LNCaP clone FGC (cell line): ENCODE results near the gene FNDC8.
"Not testable (repeated sequence)": the region's sequence is repeated elsewhere in the genome, so short reads cannot be mapped to it uniquely, and the experiment has no call there.

Experiments
- DNase-seq: peaks from one replicate; pipeline ENCODE4 v3.0.0-alpha.2; 2011; ENCODE audit warnings: low read depth
- H3K4me3 ChIP-seq: 2 replicates; pipeline ENCODE4 v1.5.1; 2011; ENCODE audit warnings: mild to moderate bottlenecking, low read depth, low read length, control low read depth
- TF ChIP-seq, protein P1 (sequence below): IDR thresholded peaks from 2 replicates; pipeline ENCODE4 v1.5.1; 2012; ENCODE audit warnings: mild to moderate bottlenecking; ENCODE audit not compliant: control insufficient read depth, insufficient read depth; ENCODE audit errors: extremely low read depth

FNDC8 gene

DNA sequence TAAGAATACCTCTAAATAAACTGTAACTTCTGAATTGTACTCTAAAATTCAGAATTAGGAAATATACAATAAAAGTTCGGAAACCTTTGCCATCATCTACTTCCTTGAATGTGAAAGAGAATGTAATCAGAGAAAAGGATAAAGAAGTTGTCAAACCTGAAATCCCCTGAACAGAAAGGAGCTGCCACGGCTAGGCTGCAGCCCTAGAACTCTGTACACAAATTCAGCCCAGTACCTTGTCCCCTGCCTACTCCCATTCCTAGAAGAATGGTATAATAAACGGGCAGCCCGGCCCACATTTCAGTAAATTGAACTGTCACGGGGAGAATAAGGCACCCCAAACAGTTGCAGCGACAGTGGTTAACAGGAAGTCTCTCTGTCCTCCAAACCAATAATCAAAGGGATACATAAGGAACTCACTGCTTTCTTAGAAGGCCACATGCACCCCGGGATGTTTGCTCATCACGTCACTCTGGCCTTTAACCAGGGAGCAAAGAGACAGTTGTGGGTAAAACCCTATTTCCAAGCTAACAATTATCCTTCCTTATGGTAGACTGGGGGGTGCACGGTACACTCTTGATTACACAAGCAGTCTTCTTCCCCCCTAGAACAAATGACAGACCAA lies 33.6 kb upstream of the FNDC8 start:
- peak; percentile 58 for DNase-seq
- H3K4me3 ChIP-seq = peak overlapping the region; percentile 71
- TF ChIP-seq, protein P1, sequence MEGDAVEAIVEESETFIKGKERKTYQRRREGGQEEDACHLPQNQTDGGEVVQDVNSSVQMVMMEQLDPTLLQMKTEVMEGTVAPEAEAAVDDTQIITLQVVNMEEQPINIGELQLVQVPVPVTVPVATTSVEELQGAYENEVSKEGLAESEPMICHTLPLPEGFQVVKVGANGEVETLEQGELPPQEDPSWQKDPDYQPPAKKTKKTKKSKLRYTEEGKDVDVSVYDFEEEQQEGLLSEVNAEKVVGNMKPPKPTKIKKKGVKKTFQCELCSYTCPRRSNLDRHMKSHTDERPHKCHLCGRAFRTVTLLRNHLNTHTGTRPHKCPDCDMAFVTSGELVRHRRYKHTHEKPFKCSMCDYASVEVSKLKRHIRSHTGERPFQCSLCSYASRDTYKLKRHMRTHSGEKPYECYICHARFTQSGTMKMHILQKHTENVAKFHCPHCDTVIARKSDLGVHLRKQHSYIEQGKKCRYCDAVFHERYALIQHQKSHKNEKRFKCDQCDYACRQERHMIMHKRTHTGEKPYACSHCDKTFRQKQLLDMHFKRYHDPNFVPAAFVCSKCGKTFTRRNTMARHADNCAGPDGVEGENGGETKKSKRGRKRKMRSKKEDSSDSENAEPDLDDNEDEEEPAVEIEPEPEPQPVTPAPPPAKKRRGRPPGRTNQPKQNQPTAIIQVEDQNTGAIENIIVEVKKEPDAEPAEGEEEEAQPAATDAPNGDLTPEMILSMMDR = no peak

DNA sequence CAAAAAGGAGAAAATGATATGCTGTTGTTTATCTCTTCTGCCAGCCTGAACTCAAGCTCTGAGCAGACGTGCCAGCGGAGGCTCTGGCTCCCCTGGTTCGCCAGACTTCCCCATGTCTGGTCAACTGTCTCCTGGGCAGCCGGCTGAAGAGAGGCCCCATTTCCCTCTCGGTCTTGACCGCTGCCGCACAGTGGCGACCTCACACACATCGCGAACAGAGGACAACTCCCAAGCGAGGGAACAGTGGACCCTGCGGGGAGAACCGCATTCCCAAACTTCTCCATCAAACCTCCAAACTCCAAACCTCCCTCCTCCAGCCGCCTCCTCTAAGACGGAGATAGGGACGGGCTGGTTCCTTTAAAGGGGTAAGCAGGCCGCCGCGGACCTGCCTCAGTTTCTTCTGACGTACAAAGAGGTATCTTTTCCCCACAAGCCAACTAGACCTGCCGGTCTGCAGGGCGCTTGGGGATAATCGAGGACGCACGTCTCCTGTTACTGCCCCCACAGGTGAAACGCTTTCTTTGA lies 33.0 kb upstream of the FNDC8 start:
- no peak for DNase-seq
- peak overlapping the region; percentile 71 for H3K4me3 ChIP-seq
- TF ChIP-seq, protein P1 = no peak

DNA sequence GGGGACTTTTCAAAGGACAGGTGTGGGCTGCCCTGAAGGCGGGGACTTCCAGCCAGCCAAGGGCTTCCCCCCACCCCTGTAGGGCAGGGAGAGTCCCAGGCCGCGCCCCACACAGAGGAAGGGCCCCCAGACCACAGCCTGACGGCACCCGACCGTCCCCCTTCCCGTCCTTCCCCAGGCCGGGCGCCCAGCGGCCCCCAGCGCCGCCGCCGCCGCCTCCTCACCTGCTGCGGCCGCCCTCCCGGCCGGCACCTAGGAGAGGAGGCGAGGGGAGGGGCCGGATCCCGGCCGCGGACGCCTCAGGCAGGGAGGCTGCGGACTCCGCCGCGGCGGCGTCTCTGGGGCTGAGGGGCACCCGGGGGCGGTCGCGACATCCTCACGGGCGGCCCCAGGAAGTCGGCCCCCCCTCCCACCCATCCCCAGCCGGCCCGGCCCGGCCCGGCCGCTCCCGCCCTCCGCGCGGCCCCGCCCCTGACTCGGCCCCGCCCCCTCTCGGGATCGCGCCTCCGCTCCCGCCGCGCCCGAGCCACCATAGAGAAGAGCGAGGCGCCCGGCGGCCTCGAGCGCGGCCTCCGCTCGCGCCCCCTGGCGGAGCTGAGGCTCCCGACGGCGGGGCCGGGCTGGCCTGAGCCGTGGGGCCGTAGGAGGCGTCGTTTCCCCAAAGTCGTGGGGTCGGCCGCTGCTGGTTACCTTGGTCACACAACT lies 32.4 kb upstream of the FNDC8 start:
- TF ChIP-seq, protein P1 = peak; percentile 89
- H3K4me3 ChIP-seq = peak overlapping the region; percentile 71
- peak; percentile 13 for DNase-seq

DNA sequence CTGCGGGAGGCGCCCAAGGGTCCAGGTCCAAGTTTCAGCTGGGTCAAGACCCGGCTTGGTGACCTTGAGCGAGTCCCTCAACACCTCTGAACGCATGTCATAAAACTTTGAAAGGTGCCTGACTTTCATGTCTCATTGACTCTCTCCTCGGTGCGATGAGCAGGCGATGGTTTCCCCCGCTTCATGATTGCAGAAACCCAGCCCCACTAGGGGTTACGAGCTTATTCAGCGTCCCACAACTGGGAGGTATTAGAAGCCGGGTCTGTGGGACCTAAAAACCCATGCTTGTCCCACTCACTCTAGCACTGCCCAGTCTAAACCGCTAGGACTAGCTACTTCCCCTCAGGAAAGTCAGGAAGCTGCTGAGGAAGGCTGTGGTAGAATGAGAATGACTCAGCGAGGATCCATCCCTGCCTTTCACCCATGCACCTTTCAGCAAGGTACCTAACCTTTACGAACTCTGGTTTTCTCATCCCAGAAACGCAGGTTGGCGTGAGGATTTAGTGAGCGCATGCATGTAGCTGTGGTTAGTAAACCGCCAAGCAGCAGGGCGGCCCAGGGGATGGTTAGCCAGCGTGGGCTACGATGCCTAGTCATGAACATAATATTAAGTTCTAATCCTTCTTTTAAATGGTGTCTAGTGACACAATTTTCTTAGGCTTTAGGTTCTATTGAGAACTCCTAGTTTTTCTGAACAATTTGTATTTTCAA lies 31.7 kb upstream of the FNDC8 start:
- H3K4me3 ChIP-seq = no peak overlapping the region; the same call in 1 of the 2 replicates
- TF ChIP-seq, protein P1 = no peak
- DNase-seq = no peak

DNA sequence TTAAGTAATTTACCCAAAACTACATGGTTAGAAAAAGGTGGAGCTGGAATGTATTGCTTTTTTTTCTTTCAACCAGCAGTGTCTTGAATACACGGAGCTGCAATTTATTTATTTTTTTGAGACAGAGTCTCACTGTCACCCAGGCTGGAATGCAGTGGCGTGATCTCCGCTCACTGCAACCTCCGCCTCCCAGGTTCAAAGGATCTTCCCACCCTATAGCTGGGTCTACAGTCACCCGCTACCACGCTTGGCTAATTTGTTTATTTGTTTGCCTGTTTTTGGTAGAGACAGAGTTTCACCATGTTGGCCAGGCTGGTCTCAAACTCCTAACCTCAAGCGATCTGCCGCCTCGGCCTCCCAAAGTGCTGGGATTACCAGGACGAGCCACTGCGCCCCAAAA lies 30.7 kb upstream of the FNDC8 start:
- not testable (repeated sequence) for DNase-seq, H3K4me3 ChIP-seq

DNA sequence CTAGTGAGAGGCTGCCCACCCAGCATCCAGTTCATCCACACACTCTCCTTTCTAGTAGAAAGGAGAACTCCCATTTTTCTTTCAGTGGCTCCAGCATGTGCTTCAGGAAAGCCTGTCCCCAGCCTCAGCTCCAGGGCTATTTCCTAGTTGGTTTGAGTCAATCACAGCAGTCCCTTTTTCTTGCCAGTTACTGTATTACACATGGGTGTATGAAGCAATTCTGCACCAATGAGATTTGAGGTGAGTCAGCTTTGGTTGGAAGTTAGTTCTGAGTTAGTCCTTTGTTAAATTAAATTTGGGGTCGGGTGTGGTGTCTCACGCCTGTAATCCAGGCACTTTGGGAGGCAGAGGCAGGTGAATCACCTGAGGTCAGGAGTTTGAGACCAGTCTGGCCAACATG lies 26.5 kb upstream of the FNDC8 start:
- TF ChIP-seq, protein P1 = no peak
- DNase-seq = no peak
- H3K4me3 ChIP-seq = no peak overlapping the region

DNA sequence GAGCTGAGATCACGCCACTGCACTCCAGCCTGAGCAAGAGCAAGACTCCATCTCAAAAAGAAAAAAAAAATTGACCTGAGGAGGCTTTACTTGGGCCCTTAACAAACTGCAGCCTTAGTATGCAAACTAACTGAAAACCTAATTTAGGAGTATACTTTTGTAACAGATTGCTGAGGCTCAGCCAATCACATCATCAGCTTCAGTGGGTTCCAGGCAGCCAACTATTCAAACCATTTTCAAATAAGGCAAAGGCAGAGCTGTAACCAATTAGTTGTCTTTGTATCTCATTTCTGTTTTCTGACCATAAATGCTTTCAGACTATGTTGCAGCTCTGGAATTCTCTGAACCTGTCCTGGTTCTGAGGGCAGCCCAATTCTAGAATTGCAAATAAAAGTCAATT lies 25.7 kb upstream of the FNDC8 start:
- no peak for DNase-seq
- TF ChIP-seq, protein P1 = no peak
- H3K4me3 ChIP-seq = no peak overlapping the region
